Measurements from ENCODE around the gene KCNQ5. TPM values are rescaled to one million over a fixed set of nuclear protein-coding genes. Genes with fewer than 3 reads are reported as not detected.

The KCNQ5 gene
- total and polyA plus RNA-seq, 10 of the 15 experiments (the other 5 are each of a cell fraction or from before 2014, with no cell fraction given): 0.60 to 16.2 (median 3.2) TPM

DNA sequence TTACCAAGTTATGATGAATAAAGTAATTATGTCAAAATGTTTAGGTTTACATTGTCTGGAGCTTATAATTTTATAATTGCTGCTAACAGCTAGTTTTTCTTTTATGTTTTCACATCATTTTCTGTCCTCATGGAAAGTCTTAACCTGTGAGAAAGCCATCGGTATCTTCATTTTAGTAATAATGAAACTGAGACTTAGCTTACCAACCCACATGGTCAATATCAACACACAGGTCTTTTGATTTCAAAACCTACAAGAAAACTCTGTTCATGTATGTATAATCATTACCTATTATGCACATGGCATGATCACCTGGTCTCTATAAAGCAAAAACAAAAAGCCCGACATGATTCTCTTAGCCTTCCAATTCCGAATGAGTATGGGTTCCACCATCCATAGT, 61.9 kb downstream of the KCNQ5 start (continued):
- TF ChIP-seq, protein P1, sequence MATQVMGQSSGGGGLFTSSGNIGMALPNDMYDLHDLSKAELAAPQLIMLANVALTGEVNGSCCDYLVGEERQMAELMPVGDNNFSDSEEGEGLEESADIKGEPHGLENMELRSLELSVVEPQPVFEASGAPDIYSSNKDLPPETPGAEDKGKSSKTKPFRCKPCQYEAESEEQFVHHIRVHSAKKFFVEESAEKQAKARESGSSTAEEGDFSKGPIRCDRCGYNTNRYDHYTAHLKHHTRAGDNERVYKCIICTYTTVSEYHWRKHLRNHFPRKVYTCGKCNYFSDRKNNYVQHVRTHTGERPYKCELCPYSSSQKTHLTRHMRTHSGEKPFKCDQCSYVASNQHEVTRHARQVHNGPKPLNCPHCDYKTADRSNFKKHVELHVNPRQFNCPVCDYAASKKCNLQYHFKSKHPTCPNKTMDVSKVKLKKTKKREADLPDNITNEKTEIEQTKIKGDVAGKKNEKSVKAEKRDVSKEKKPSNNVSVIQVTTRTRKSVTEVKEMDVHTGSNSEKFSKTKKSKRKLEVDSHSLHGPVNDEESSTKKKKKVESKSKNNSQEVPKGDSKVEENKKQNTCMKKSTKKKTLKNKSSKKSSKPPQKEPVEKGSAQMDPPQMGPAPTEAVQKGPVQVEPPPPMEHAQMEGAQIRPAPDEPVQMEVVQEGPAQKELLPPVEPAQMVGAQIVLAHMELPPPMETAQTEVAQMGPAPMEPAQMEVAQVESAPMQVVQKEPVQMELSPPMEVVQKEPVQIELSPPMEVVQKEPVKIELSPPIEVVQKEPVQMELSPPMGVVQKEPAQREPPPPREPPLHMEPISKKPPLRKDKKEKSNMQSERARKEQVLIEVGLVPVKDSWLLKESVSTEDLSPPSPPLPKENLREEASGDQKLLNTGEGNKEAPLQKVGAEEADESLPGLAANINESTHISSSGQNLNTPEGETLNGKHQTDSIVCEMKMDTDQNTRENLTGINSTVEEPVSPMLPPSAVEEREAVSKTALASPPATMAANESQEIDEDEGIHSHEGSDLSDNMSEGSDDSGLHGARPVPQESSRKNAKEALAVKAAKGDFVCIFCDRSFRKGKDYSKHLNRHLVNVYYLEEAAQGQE (IDR thresholded peaks at IDR 0.05; ENCODE audit: low read depth, low read length): no peak
- TF ChIP-seq SREBF1 (IDR thresholded peaks at IDR 0.05; ENCODE audit: low read length) (no peak), ETV6 (conservative IDR thresholded peaks at IDR 0.05 in 1 of 2, IDR thresholded peaks at IDR 0.05 in 1 of 2; ENCODE audit: borderline replicate concordance in 1 of 2, low read depth in 1 of 2) (no peak; a peak in 1 of 4 replicates), ZBED1 (IDR thresholded peaks at IDR 0.05; ENCODE audit: borderline replicate concordance) (no peak), HCFC1 (IDR thresholded peaks at IDR 0.05; ENCODE audit: low read length) (no peak), NBN (IDR thresholded peaks at IDR 0.05) (0 out of 2 replicates have a peak, but pooled peaks have one; percentile 8), BCL3 (IDR thresholded peaks at IDR 0.05; ENCODE audit: borderline replicate concordance, insufficient read depth, low read depth, low read length, poor library complexity, severe bottlenecking) (peak; percentile 66), ESRRA (IDR thresholded peaks at IDR 0.05; ENCODE audit: low read length) (no peak), USF1 (IDR thresholded peaks at IDR 0.05; ENCODE audit: borderline replicate concordance, extremely low read length, insufficient read depth, low read depth, low read length) (no peak), RAD51 (IDR thresholded peaks at IDR 0.05) (peak; percentile 85), SUZ12 (IDR thresholded peaks at IDR 0.05; ENCODE audit: unreplicated experiment) (no peak), BCLAF1 (IDR thresholded peaks at IDR 0.05) (no peak), ZZZ3 (IDR thresholded peaks at IDR 0.05; ENCODE audit: control insufficient read depth, insufficient read length, low read depth) (no peak)
- TF ChIP-seq, protein P2, sequence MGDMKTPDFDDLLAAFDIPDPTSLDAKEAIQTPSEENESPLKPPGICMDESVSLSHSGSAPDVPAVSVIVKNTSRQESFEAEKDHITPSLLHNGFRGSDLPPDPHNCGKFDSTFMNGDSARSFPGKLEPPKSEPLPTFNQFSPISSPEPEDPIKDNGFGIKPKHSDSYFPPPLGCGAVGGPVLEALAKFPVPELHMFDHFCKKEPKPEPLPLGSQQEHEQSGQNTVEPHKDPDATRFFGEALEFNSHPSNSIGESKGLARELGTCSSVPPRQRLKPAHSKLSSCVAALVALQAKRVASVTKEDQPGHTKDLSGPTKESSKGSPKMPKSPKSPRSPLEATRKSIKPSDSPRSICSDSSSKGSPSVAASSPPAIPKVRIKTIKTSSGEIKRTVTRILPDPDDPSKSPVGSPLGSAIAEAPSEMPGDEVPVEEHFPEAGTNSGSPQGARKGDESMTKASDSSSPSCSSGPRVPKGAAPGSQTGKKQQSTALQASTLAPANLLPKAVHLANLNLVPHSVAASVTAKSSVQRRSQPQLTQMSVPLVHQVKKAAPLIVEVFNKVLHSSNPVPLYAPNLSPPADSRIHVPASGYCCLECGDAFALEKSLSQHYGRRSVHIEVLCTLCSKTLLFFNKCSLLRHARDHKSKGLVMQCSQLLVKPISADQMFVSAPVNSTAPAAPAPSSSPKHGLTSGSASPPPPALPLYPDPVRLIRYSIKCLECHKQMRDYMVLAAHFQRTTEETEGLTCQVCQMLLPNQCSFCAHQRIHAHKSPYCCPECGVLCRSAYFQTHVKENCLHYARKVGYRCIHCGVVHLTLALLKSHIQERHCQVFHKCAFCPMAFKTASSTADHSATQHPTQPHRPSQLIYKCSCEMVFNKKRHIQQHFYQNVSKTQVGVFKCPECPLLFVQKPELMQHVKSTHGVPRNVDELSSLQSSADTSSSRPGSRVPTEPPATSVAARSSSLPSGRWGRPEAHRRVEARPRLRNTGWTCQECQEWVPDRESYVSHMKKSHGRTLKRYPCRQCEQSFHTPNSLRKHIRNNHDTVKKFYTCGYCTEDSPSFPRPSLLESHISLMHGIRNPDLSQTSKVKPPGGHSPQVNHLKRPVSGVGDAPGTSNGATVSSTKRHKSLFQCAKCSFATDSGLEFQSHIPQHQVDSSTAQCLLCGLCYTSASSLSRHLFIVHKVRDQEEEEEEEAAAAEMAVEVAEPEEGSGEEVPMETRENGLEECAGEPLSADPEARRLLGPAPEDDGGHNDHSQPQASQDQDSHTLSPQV (IDR thresholded peaks at IDR 0.05): no peak

Measured in GM12878 (cell line).